NCI-H2227 (cell line): ENCODE measurements around the gene KIFBP.
"Not testable (repeated sequence)": the region's sequence is repeated elsewhere in the genome, so short reads cannot be mapped to it uniquely, and the experiment has no call there.

Experiments used
- DNase-seq: peaks from one replicate; lab custom pipeline; 2025; ENCODE audit not compliant: unreplicated experiment; lab: John Stamatoyannopoulos, UW

KIFBP gene

GRCh38 chr10:68997211-68997610 lies 8.6 kb downstream of the KIFBP start:
- DNase-seq: no peak

- DNase-seq: no peak
Observed at GRCh38 chr10:69004821-69005220, 16.2 kb downstream of the KIFBP start.

GRCh38 chr10:69005704-69006485 lies 17.3 kb downstream of the KIFBP start:
- no peak for DNase-seq

- DNase-seq: no peak
Observed at GRCh38 chr10:69007260-69007659, 18.7 kb downstream of the KIFBP start.

GRCh38 chr10:69009360-69009759 lies 20.8 kb downstream of the KIFBP start:
- no peak for DNase-seq

- DNase-seq: no peak
Observed at GRCh38 chr10:69010151-69010640, 21.6 kb downstream of the KIFBP start.

- DNase-seq: not testable (repeated sequence)
Observed at GRCh38 chr10:69012778-69013177, 24.2 kb downstream of the KIFBP start.

GRCh38 chr10:69014171-69014570 lies 25.6 kb downstream of the KIFBP start:
- DNase-seq: no peak

GRCh38 chr10:69018613-69019012 lies 30.0 kb downstream of the KIFBP start:
- no peak for DNase-seq

GRCh38 chr10:69022611-69023010 lies 34.0 kb downstream of the KIFBP start:
- no peak for DNase-seq

GRCh38 chr10:69025370-69025896 lies 36.8 kb downstream of the KIFBP start:
- DNase-seq: no peak

GRCh38 chr10:69033256-69033655 lies 44.7 kb downstream of the KIFBP start:
- no peak for DNase-seq

GRCh38 chr10:69037489-69037888 lies 48.9 kb downstream of the KIFBP start:
- DNase-seq: no peak

- not testable (repeated sequence) for DNase-seq
Observed at GRCh38 chr10:69040904-69041303, 52.3 kb downstream of the KIFBP start.

- no peak for DNase-seq
Observed at GRCh38 chr10:69042417-69042816, 53.8 kb downstream of the KIFBP start.

GRCh38 chr10:69042838-69043237 lies 54.2 kb downstream of the KIFBP start:
- DNase-seq: no peak

GRCh38 chr10:69043931-69044531 lies 55.4 kb downstream of the KIFBP start:
- DNase-seq: no peak

- DNase-seq: no peak
Observed at GRCh38 chr10:69044546-69044945, 55.9 kb downstream of the KIFBP start.

GRCh38 chr10:69045441-69046300 lies 57.1 kb downstream of the KIFBP start:
- no peak for DNase-seq

- no peak for DNase-seq
Observed at GRCh38 chr10:69047111-69047832, 58.7 kb downstream of the KIFBP start.

- no peak for DNase-seq
Observed at GRCh38 chr10:69048103-69048502, 59.5 kb downstream of the KIFBP start.
